A673 (cell line): Measurements from ENCODE around the gene CUL9. TPM values are rescaled to one million over a fixed set of nuclear protein-coding genes. Genes with fewer than 3 reads are reported as not detected.

Experiments used
- BruUV-seq: library from RNA; stranded (reverse); fragments of 400-500 nt; replicated peaks from 2 replicates; lab custom pipeline; 2021; lab: Mats Ljungman, UMichigan
- CTCF ChIA-PET: fragments of 300-600 bp; sonication (Branson Sonifier 250); formaldehyde crosslinking; loops from one replicate; lab custom pipeline; 2022; ENCODE audit warnings: antibody characterized with exemption; lab: Charles Lee
- POLR2A ChIA-PET: fragments of 300-600 bp; sonication (Branson Sonifier 250); formaldehyde crosslinking; loops from one replicate; lab custom pipeline; 2022; ENCODE audit warnings: antibody characterized with exemption; ENCODE audit not compliant: low non-redundant PET; lab: Charles Lee
- DNase-seq: peaks from one replicate; pipeline ENCODE4 v3.0.0-alpha.2; 2015; ENCODE audit warnings: low spot score
- H3K27ac ChIP-seq: fragments of 200-600 bp; sonication (generic); 2 replicates; pipeline ENCODE4 v1.5.1; 2016; ENCODE audit warnings: mixed run types, low read depth, mild to moderate bottlenecking, mixed read lengths, antibody characterized with exemption, low read length; ENCODE audit not compliant: poor library complexity, severe bottlenecking
- H3K27me3 ChIP-seq: fragments of 200-600 bp; sonication (generic); replicated peaks from 2 replicates; pipeline ENCODE4 v1.6.1; 2017; ENCODE audit warnings: mixed run types, low read depth, mild to moderate bottlenecking, mixed read lengths, antibody characterized with exemption, low read length; ENCODE audit not compliant: insufficient read depth, poor library complexity
- H3K36me3 ChIP-seq: fragments of 200-600 bp; sonication (generic); 2 replicates; pipeline ENCODE4 v1.6.1; 2016; ENCODE audit warnings: mixed run types, mild to moderate bottlenecking, mixed read lengths, antibody characterized with exemption, low read length; ENCODE audit not compliant: insufficient read depth, poor library complexity, severe bottlenecking
- H3K4me1 ChIP-seq: fragments of 200-600 bp; sonication (generic); 2 replicates; pipeline ENCODE4 v1.6.1; 2017; ENCODE audit warnings: mixed run types, mild to moderate bottlenecking, mixed read lengths, antibody characterized with exemption, low read length; ENCODE audit not compliant: insufficient read depth, poor library complexity, severe bottlenecking
- H3K4me3 ChIP-seq: fragments of 200-600 bp; sonication (generic); 2 replicates; pipeline ENCODE4 v1.5.1; 2016; ENCODE audit warnings: low read depth, mixed run types, mild to moderate bottlenecking, mixed read lengths, low read length; ENCODE audit not compliant: poor library complexity, severe bottlenecking
- H3K9me3 ChIP-seq: fragments of 200-600 bp; sonication (generic); 2 replicates; pipeline ENCODE4 v1.6.1; 2016; ENCODE audit warnings: mixed run types, low read depth, mild to moderate bottlenecking, mixed read lengths, antibody characterized with exemption, low read length; ENCODE audit not compliant: poor library complexity, severe bottlenecking
- CTCF ChIP-seq: fragments of 300-800, 200-600 bp; sonication (generic); conservative IDR thresholded peaks from 2 replicates; pipeline ENCODE4 v1.5.1; 2017; ENCODE audit warnings: low read depth, mild to moderate bottlenecking, antibody characterized with exemption, low read length, moderate library complexity, mixed read lengths
- EZH2 ChIP-seq: fragments of 200-600 bp; sonication (generic); IDR thresholded peaks from 2 replicates; pipeline ENCODE4 v1.6.1; 2017; ENCODE audit warnings: borderline replicate concordance, low read depth, mild to moderate bottlenecking, mixed read lengths, antibody characterized with exemption, low read length; ENCODE audit not compliant: poor library complexity, severe bottlenecking
- intact Hi-C: fragments of 100-400 bp; cut with micrococcal nuclease; formaldehyde crosslinking; loops from one replicate; pipeline ENCODE4 v1.10.0; 2022; ENCODE audit not compliant: unreplicated experiment
- total RNA-seq: library from RNA; stranded (reverse); gene quantifications from 2 replicates; pipeline ENCODE4 v1.2.3, GENCODE V29; 2021

Gene CUL9
- total RNA-seq, 1 experiment from 2014 or later: 38.7 TPM

DNA sequence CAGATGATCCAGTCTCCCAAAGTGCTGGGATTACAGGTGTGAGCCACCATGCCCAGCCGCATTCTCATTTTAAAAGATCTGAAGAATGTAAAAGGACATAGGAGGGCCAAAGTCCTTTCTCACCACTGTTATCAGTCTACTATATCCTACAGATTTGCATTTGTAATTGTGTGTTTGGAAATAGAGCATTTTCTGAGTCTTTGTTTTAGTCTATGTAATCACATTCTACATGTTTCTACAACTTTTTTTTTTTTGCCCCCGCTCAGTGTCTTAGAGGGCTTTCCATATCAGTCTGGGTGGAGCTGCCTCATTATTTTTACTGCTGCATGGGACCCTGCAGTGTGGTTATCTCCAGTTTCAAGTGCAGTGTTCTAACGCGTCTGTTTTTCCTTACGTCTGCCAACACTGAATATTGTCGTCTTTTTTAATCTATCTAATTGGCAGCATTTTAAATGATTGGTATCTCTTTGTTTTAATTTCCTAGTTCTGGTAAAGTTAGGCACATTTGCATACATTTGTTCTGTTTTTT is 7.8 kb downstream of the CUL9 start:
- Histone ChIP-seq H3K36me3 (peaks cover 20% of the 10 kb centered on the region), H3K4me3 (no peak overlapping the region), H3K27me3 (no peaks in the 10 kb centered on the region), H3K9me3 (no peaks in the 10 kb centered on the region), H3K27ac (no peak overlapping the region), H3K4me1 (no peaks in the 10 kb centered on the region)
- TF ChIP-seq EZH2 (no peak), CTCF (no peak)
- intact Hi-C loops: no loop called here
- ChIA-PET POLR2A (no interaction called here), CTCF (no interaction called here)
- no TSS peak for BruUV-seq
- DNase-seq: no peak

- no peak for DNase-seq
- H3K9me3 ChIP-seq: no peaks in the 10 kb centered on the region
- POLR2A ChIA-PET: no interaction called here
- no peaks in the 10 kb centered on the region for H3K27me3 ChIP-seq
- CTCF ChIA-PET: no interaction called here
- H3K4me1 ChIP-seq: no peaks in the 10 kb centered on the region
- H3K36me3 ChIP-seq: peaks cover 6% of the 10 kb centered on the region
- no peak overlapping the region for H3K4me3 ChIP-seq
- TF ChIP-seq CTCF: no peak
- no peak for TF ChIP-seq EZH2
- H3K27ac ChIP-seq: no peak overlapping the region
- no TSS peak for BruUV-seq
- intact Hi-C loops: no loop called here
Measured at GRCh38 chr6:43192911-43193310, 10.9 kb downstream of the CUL9 start.

DNA sequence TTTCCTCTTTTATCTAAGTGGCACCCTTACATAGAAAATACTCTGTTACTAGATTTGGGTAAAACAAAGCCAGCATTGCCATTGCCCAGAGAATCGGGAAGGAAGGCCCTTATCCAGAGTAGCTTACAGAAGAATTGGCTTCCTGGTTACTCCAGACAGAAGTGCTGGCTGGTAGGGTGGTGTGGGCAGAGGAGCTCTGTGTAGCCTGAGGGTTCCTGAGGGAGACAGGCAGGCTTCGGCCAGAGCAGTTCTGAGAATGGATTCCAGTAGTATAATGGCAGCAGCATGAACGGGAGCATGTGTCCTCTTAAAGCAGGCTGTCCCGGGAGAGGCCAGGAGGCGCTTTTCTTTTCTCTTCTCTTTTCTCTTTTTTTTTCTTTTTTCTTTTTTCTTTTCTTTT is 11.9 kb downstream of the CUL9 start:
- no peaks in the 10 kb centered on the region for H3K36me3 ChIP-seq
- H3K27me3 ChIP-seq: no peaks in the 10 kb centered on the region
- TF ChIP-seq CTCF (no peak), EZH2 (no peak)
- intact Hi-C loops: no loop called here
- CTCF ChIA-PET: no interaction called here
- no peaks in the 10 kb centered on the region for H3K4me1 ChIP-seq
- H3K4me3 ChIP-seq: no peak overlapping the region
- POLR2A ChIA-PET: no interaction called here
- no TSS peak for BruUV-seq
- no peak overlapping the region for H3K27ac ChIP-seq
- no peaks in the 10 kb centered on the region for H3K9me3 ChIP-seq
- no peak for DNase-seq
